Fibroblast of lung (primary cell): ENCODE data around the gene PDE6A. TPM values are rescaled to one million over a fixed set of nuclear protein-coding genes. Genes with fewer than 3 reads are reported as not detected.

ENCODE experiments used
- DNase-seq, 2 donors: peaks; one replicate each; pipeline versions ENCODE4 v3.0.0 to v3.0.0-alpha.2; 2010; ENCODE audit warnings: low read depth in 2 of 2
- H2AFZ ChIP-seq: 2 replicates; pipeline ENCODE4 v1.5.1; 2012; ENCODE audit warnings: low read length, control low read depth, inconsistent platforms
- H3K27ac ChIP-seq: 2 replicates; pipeline ENCODE4 v1.5.1; 2011; ENCODE audit warnings: low read length, control low read depth; ENCODE audit not compliant: insufficient read depth
- H3K27me3 ChIP-seq: 2 replicates; pipeline ENCODE4 v1.5.1; 2011; ENCODE audit warnings: mild to moderate bottlenecking, low read length; ENCODE audit not compliant: control insufficient read depth, insufficient read depth
- H3K36me3 ChIP-seq: 2 replicates; pipeline ENCODE4 v1.5.1; 2011; ENCODE audit warnings: low read length; ENCODE audit not compliant: control insufficient read depth, insufficient read depth
- H3K4me1 ChIP-seq: 2 replicates; pipeline ENCODE4 v1.5.1; 2011; ENCODE audit warnings: low read length; ENCODE audit not compliant: control insufficient read depth, insufficient read depth; ENCODE audit errors: extremely low read depth
- H3K4me2 ChIP-seq: 2 replicates; pipeline ENCODE4 v1.5.1; 2011; ENCODE audit warnings: low read length, control low read depth; ENCODE audit not compliant: insufficient read depth; ENCODE audit errors: extremely low read depth
- H3K4me3 ChIP-seq, 4 experiments: fragments of 200-600 bp in 1 of 4; sonication (generic) in 1 of 4; replicated peaks in 1 of 4; 2 replicates each; pipeline ENCODE4 v1.5.1; 2011 to 2016; ENCODE audit warnings: low read length in 4 of 4, low read depth in 3 of 4, mild to moderate bottlenecking in 3 of 4, control low read depth in 2 of 4, inconsistent platforms in 1 of 4, mixed read lengths in 1 of 4; ENCODE audit not compliant: insufficient read depth in 1 of 4; ENCODE audit errors: control extremely low read depth in 1 of 4
- H3K79me2 ChIP-seq: 2 replicates; pipeline ENCODE4 v1.5.1; 2012; ENCODE audit warnings: mild to moderate bottlenecking, low read length, inconsistent platforms; ENCODE audit not compliant: control insufficient read depth, insufficient read depth
- H3K9ac ChIP-seq: 2 replicates; pipeline ENCODE4 v1.5.1; 2011; ENCODE audit warnings: mild to moderate bottlenecking, low read length, control low read depth; ENCODE audit not compliant: insufficient read depth
- H3K9me3 ChIP-seq: 2 replicates; pipeline ENCODE4 v1.5.1; 2012; ENCODE audit warnings: low read depth, low read length; ENCODE audit not compliant: control insufficient read depth, insufficient read depth
- H4K20me1 ChIP-seq: 2 replicates; pipeline ENCODE4 v1.5.1; 2011; ENCODE audit warnings: low read length; ENCODE audit not compliant: control insufficient read depth, insufficient read depth; ENCODE audit errors: extremely low read depth
- EZH2 ChIP-seq: IDR thresholded peaks from 2 replicates; pipeline ENCODE4 v1.5.1; 2012; ENCODE audit warnings: low read length, control low read depth, mild to moderate bottlenecking; ENCODE audit errors: missing control alignments
- polyA plus RNA-seq, 2 donors: library from polyadenylated mRNA; depleted of rRNA in 1 of 2; stranded (reverse) in 1 of 2; unstranded in 1 of 2; fragments of >200 nt; gene quantifications; 2 replicates each; pipeline ENCODE4 v1.2.1, GENCODE V29; 2011 to 2012; ENCODE audit warnings: missing spikeins in 1 of 2
- total RNA-seq: library from RNA; depleted of rRNA; stranded (reverse); fragments of >200 nt; gene quantifications from 2 replicates; pipeline ENCODE4 v1.2.1, GENCODE V29; 2014
- TF ChIP-seq, protein P1 (sequence below), 2 donors: IDR thresholded peaks in 1 of 2; conservative IDR thresholded peaks in 1 of 2; 1 replicate in 1 of 2; 2 replicates in 1 of 2; pipeline ENCODE4 v1.5.1; 2011 to 2012; ENCODE audit warnings: low read length in 2 of 2, control low read depth in 1 of 2, inconsistent platforms in 1 of 2, low read depth in 1 of 2, mild to moderate bottlenecking in 1 of 2

Gene PDE6A
- total and polyA plus RNA-seq, 2 donors (not counting 1 experiment from before 2014, with no cell fraction given): under 0.01 TPM; not detected in 1

DNA sequence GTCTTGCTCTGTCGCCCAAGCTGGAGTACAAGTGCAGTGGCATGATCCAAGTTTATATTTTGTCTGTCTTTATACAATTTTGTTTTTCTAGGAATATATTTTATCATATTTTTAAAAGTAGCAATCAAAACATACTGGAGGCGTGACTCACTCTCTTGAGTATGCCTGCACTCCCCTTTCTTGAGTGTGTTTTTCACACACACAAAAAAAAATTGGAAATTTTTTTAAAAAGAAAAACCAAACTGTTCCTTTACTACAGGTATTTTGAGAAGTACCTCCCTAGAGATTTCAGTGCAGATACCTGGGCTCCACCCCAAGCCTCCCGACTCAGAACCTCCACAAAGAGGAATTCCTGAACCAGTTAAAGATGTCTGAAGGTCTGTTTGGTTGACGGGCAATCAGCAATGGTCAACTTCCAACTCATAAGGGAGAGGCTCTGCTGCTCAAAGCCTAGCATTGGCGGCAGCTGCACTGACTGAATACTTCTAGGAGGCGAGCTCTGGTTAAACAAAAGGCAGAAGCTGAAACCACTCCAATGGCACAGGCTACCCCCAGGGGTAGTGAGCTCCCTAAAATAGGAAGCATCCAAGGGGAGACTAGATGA lies 27.4 kb downstream of the PDE6A start:
- Histone ChIP-seq H3K9me3 (no peaks in the 10 kb centered on the region), H3K4me2 (no peak overlapping the region), H3K27me3 (peaks cover 7% of the 10 kb centered on the region), H4K20me1 (no peaks in the 10 kb centered on the region), H3K4me1 (no peaks in the 10 kb centered on the region), H3K27ac (no peak overlapping the region), H2AFZ (no peak overlapping the region), H3K36me3 (no peaks in the 10 kb centered on the region), H3K4me3 (no peak overlapping the region), H3K79me2 (no peaks in the 10 kb centered on the region), H3K9ac (no peak overlapping the region)
- no peak for TF ChIP-seq EZH2
- TF ChIP-seq, protein P1, sequence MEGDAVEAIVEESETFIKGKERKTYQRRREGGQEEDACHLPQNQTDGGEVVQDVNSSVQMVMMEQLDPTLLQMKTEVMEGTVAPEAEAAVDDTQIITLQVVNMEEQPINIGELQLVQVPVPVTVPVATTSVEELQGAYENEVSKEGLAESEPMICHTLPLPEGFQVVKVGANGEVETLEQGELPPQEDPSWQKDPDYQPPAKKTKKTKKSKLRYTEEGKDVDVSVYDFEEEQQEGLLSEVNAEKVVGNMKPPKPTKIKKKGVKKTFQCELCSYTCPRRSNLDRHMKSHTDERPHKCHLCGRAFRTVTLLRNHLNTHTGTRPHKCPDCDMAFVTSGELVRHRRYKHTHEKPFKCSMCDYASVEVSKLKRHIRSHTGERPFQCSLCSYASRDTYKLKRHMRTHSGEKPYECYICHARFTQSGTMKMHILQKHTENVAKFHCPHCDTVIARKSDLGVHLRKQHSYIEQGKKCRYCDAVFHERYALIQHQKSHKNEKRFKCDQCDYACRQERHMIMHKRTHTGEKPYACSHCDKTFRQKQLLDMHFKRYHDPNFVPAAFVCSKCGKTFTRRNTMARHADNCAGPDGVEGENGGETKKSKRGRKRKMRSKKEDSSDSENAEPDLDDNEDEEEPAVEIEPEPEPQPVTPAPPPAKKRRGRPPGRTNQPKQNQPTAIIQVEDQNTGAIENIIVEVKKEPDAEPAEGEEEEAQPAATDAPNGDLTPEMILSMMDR (conservative IDR thresholded peaks at IDR 0.05 in 1 of 2, IDR thresholded peaks at IDR 0.05 in 1 of 2; ENCODE audit: low read depth in 1 of 2, low read length in 2 of 2): no peak
- DNase-seq: peak in 1 of 2 donors; percentile 50

DNA sequence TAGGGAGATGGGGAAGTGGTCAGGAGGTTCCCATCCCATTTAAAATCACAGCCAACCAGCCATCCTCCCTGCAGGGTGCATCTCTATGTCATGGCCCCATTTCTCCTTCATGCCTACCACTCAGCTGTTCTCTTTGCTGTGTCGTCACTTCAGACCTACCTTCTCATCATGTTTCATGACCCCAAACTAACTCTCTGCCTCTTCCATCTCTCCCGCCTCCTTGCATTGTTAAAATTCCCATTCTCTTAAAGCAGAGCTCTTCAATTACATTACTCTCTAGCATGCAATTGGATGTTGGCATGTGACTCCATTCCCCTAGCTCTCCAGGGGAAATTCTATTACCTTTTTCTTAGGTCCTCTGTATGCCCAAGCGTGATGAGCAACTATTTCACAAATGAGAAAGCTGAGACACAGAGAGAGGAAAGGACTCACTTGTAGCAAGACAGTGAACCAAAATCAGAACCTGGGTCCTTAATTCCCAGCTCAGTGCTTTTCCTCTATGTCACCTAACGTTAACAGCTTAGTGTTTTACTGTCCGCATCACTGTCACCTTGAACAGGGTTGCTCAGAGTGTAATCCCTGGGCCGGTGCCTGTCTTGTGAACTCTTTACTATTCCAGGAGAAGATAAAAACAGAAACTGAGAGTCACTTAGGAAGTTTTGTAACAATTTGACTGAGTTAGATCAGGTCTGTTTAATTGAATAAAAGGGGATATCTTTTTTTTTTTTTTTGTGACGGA lies 28.1 kb downstream of the PDE6A start:
- no peak overlapping the region for H3K4me2 ChIP-seq

More for the DNA sequence above, 28.1 kb downstream of the PDE6A start:
- Histone ChIP-seq H3K79me2 (no peaks in the 10 kb centered on the region), H3K36me3 (no peaks in the 10 kb centered on the region), H3K9ac (no peak overlapping the region), H3K9me3 (no peaks in the 10 kb centered on the region), H3K4me3 (no peak overlapping the region), H3K27ac (no peak overlapping the region), H4K20me1 (no peaks in the 10 kb centered on the region), H3K4me1 (no peaks in the 10 kb centered on the region), H2AFZ (no peak overlapping the region), H3K27me3 (peaks cover 7% of the 10 kb centered on the region)
- DNase-seq: peak in 1 of 2 donors; percentile 41
- no peak for TF ChIP-seq EZH2
- TF ChIP-seq, protein P1 (conservative IDR thresholded peaks at IDR 0.05 in 1 of 2, IDR thresholded peaks at IDR 0.05 in 1 of 2; ENCODE audit: low read depth in 1 of 2, low read length in 2 of 2): no peak
